Measurements from ENCODE around the gene LPP. TPM values are rescaled to one million over a fixed set of nuclear protein-coding genes. Genes with fewer than 3 reads are reported as not detected.
A peak's percentile ranks its signal among the peaks of the same experiment; 100 is the strongest.

The LPP gene
- total RNA-seq, 1 experiment from 2014 or later: 20.4 TPM

DNA sequence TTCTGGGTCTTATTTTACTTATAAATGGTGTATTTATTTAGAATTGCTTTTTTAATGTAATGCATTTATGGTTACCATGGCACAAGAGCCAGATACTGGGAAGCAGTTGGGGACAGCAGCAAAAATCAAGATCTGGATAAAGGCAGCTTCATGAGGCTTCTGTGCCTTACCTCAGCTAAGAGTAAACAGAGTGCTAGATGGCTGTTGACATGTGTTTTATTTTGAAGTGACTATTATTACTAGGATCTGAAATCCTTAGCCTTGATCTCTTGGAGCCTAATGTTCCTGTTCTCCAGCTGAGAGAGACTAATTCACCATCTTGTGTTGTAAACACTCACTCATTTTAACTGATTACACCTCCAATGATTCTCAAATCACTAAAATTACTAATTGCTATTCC is 317.8 kb downstream of the LPP start:
- TF ChIP-seq, protein P1, sequence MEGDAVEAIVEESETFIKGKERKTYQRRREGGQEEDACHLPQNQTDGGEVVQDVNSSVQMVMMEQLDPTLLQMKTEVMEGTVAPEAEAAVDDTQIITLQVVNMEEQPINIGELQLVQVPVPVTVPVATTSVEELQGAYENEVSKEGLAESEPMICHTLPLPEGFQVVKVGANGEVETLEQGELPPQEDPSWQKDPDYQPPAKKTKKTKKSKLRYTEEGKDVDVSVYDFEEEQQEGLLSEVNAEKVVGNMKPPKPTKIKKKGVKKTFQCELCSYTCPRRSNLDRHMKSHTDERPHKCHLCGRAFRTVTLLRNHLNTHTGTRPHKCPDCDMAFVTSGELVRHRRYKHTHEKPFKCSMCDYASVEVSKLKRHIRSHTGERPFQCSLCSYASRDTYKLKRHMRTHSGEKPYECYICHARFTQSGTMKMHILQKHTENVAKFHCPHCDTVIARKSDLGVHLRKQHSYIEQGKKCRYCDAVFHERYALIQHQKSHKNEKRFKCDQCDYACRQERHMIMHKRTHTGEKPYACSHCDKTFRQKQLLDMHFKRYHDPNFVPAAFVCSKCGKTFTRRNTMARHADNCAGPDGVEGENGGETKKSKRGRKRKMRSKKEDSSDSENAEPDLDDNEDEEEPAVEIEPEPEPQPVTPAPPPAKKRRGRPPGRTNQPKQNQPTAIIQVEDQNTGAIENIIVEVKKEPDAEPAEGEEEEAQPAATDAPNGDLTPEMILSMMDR (conservative IDR thresholded peaks at IDR 0.05; ENCODE audit: low read depth, low read length): no peak
- TF ChIP-seq EZH2phosphoT487 (IDR thresholded peaks at IDR 0.05; ENCODE audit: borderline replicate concordance, low read length) (no peak), EZH2 (IDR thresholded peaks at IDR 0.05; ENCODE audit: low read length, unreplicated experiment) (no peak)
- H3K9me3 ChIP-seq (ENCODE audit: low read length): no peaks in the 10 kb centered on the region
- CTCF ChIA-PET: interaction anchor here (1.0 kb wide), 1 partner anchor 731 kb away, joined by 3 read pairs; no protein-coding TSS in a partner anchor
- no peaks in the 10 kb centered on the region for H3K27me3 ChIP-seq (ENCODE audit: low read length)
- no peaks in the 10 kb centered on the region for H3K36me3 ChIP-seq (ENCODE audit: low read depth, low read length)
- no peak overlapping the region for H3K9ac ChIP-seq (ENCODE audit: low read length)
- H2AFZ ChIP-seq (ENCODE audit: low read length): no peak overlapping the region
- no peak overlapping the region for H3K4me2 ChIP-seq (ENCODE audit: low read length)
- H3K27ac ChIP-seq (ENCODE audit: low read length): no peak overlapping the region
- no peaks in the 10 kb centered on the region for H3K9me2 ChIP-seq (replicated peaks; ENCODE audit: low read length)
- intact Hi-C loops (cut with micrococcal nuclease): no loop called here
- ATAC-seq (no peak), DNase-seq (no peak)
- no TSS peak for BruUV-seq (replicated peaks)
- no peaks in the 10 kb centered on the region for H4K20me1 ChIP-seq (ENCODE audit: low read length)
- no peak overlapping the region for H3K4me3 ChIP-seq (ENCODE audit: low read length)
- no peaks in the 10 kb centered on the region for H3F3A ChIP-seq (ENCODE audit: low read length, unreplicated experiment)
- H3K4me1 ChIP-seq (ENCODE audit: insufficient read depth, low read length): peaks cover 3% of the 10 kb centered on the region; the same call in 1 of the 2 replicates
- POLR2A ChIA-PET (ENCODE audit: unreplicated experiment): no interaction called here
- H3K79me2 ChIP-seq (ENCODE audit: low read length): no peaks in the 10 kb centered on the region

DNA sequence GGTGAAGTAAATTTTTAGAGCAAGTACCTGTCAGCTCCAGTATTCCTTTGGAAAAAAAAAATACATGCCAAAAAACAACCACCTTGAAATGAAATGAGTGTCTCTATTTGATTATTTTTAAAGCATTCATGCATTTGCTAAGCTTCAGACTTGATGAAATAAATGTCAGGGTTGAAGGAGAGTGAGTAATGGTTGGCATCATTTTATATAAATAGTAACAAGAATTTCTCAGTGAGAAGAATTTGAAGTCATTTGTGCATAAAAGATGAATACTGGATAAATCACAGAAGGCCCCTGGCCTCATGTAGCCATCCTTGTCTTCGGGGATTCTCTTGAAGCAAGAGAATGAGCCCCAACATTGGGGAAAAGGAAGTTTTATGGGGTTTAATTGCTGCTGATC is 318.4 kb downstream of the LPP start:
- Histone ChIP-seq H3K9ac (ENCODE audit: low read length) (no peak overlapping the region), H3K36me3 (ENCODE audit: low read depth, low read length) (no peaks in the 10 kb centered on the region), H2AFZ (ENCODE audit: low read length) (no peak overlapping the region), H3K27ac (ENCODE audit: low read length) (no peak overlapping the region), H3K9me3 (ENCODE audit: low read length) (no peaks in the 10 kb centered on the region), H3K9me2 (replicated peaks; ENCODE audit: low read length) (no peaks in the 10 kb centered on the region), H3F3A (ENCODE audit: low read length, unreplicated experiment) (no peaks in the 10 kb centered on the region), H3K4me1 (ENCODE audit: insufficient read depth, low read length) (peaks cover 3% of the 10 kb centered on the region; the same call in 1 of the 2 replicates), H3K4me2 (ENCODE audit: low read length) (no peak overlapping the region), H3K27me3 (ENCODE audit: low read length) (no peaks in the 10 kb centered on the region), H3K4me3 (ENCODE audit: low read length) (no peak overlapping the region), H3K79me2 (ENCODE audit: low read length) (no peaks in the 10 kb centered on the region), H4K20me1 (ENCODE audit: low read length) (no peaks in the 10 kb centered on the region)
- ChIA-PET POLR2A (ENCODE audit: unreplicated experiment) (no interaction called here), CTCF (interaction anchor here (1.0 kb wide), 1 partner anchor 732 kb away, joined by 3 read pairs; no protein-coding TSS in a partner anchor)
- DNase-seq: peak; percentile 3
- no peak for TF ChIP-seq EZH2phosphoT487 (IDR thresholded peaks at IDR 0.05; ENCODE audit: borderline replicate concordance, low read length)
- no peak; the same call in 1 of the 2 replicates for ATAC-seq
- BruUV-seq (replicated peaks): no TSS peak
- intact Hi-C loops (cut with micrococcal nuclease): no loop called here

DNA sequence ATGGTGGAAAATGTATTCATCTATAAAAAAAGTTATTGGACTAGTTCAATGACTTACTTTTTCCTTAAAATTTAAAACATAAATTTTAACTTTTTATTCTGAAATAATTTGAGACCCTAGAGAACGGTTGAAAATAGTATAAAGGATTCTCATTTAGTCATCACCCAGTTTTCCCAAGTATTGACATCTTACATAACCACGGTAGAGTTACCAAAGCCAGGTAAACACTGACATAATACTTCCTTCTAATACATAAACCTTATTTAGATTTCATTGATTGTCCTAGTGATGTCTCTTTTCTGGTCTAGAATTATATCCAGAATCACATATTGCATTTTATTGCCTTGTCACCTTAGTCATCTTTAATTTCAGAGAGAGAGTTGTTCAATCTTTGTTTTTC is 319.1 kb downstream of the LPP start:
- intact Hi-C loops (cut with micrococcal nuclease): no loop called here
- Histone ChIP-seq H3K4me3 (ENCODE audit: low read length) (no peak overlapping the region), H4K20me1 (ENCODE audit: low read length) (no peaks in the 10 kb centered on the region), H3K27ac (ENCODE audit: low read length) (no peak overlapping the region), H3K4me2 (ENCODE audit: low read length) (no peak overlapping the region), H3K9me2 (replicated peaks; ENCODE audit: low read length) (no peaks in the 10 kb centered on the region), H3F3A (ENCODE audit: low read length, unreplicated experiment) (no peaks in the 10 kb centered on the region), H2AFZ (ENCODE audit: low read length) (no peak overlapping the region), H3K9me3 (ENCODE audit: low read length) (no peaks in the 10 kb centered on the region), H3K9ac (ENCODE audit: low read length) (no peak overlapping the region), H3K79me2 (ENCODE audit: low read length) (no peaks in the 10 kb centered on the region), H3K4me1 (ENCODE audit: insufficient read depth, low read length) (peaks cover under 1% of the 10 kb centered on the region; the same call in 1 of the 2 replicates), H3K36me3 (ENCODE audit: low read depth, low read length) (no peaks in the 10 kb centered on the region), H3K27me3 (ENCODE audit: low read length) (no peaks in the 10 kb centered on the region)
- CTCF ChIA-PET: no interaction called here
- DNase-seq (no peak), ATAC-seq (no peak)
- TF ChIP-seq, protein P1 (conservative IDR thresholded peaks at IDR 0.05; ENCODE audit: low read depth, low read length): no peak
- TF ChIP-seq EZH2 (IDR thresholded peaks at IDR 0.05; ENCODE audit: low read length, unreplicated experiment) (no peak), EZH2phosphoT487 (IDR thresholded peaks at IDR 0.05; ENCODE audit: borderline replicate concordance, low read length) (no peak)
- POLR2A ChIA-PET (ENCODE audit: unreplicated experiment): no interaction called here
- no TSS peak for BruUV-seq (replicated peaks)

All from PC-3 (cell line).